DND-41 (cell line): ENCODE results near the gene CALML6.

Source experiments
- CTCF ChIP-seq: IDR thresholded peaks from 2 replicates; pipeline ENCODE4 v1.5.1; 2012; ENCODE audit warnings: borderline replicate concordance, low read length, moderate library complexity, mild to moderate bottlenecking; ENCODE audit not compliant: poor library complexity, severe bottlenecking; ENCODE audit errors: extremely low read depth
- EZH2 ChIP-seq: IDR thresholded peaks from 3 replicates; pipeline ENCODE4 v1.6.1; 2012; ENCODE audit warnings: borderline replicate concordance, low read depth, mild to moderate bottlenecking, moderate library complexity, low read length, inconsistent platforms; ENCODE audit not compliant: severe bottlenecking

- TF ChIP-seq EZH2 (no peak), CTCF (no peak)
Measured at GRCh38 chr1:1948783-1949182, 33.7 kb downstream of the CALML6 start.
